Measurements from ENCODE around the gene CARD9.
"Not testable (repeated sequence)": the region's sequence is repeated elsewhere in the genome, so short reads cannot be mapped to it uniquely, and the experiment has no call there.

The CARD9 gene

DNA sequence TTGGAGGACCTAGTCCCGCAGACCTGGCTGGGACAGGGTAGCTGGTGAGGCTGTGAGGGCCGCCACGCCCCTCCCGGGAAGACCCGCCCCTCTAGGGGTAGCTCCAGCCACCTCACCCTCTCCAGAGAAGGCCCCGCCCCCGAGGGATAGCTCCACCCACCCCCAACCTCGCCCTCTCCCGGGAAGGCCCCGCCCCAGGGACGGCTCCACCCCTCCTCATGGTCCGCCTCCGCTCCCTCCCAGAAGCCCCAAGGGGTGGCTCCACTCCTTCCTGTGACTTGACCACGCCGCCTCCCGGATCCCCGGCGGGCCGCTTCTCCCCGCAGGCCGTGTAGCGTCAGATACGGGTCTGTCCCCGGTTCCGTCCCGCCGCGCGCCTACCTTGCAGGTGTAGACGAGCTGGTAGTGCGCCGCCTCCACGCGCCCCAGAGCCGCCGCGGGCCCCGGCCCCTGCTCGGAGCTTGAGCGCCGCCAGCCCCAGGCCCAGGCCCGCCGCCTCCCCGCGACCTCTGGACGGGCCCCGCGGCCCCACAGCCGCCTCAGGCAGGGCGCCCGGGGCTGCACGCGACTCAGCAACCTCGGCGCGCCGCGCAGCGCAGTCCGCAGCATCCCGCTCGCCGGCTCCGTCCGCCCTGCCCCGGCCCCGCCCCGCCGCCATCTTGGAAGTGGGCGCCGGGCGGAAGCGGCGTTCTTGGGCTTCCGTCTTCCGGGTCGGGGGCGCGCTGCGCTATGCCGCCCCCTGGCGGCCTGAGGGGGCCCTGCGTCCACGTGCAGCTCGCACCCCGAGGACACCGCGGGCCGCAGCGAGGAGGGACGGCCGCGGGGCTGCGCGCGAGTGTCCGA, 10.1 kb downstream of the CARD9 start, which contains the start of gene DNLZ:
Gene DNLZ, minus strand, starts transcription at position 639 of the 843 bp plus-strand sequence. Its CDS starts 30 bp downstream, at position 609.
- DNase-seq, result peak; percentile 98

DNA sequence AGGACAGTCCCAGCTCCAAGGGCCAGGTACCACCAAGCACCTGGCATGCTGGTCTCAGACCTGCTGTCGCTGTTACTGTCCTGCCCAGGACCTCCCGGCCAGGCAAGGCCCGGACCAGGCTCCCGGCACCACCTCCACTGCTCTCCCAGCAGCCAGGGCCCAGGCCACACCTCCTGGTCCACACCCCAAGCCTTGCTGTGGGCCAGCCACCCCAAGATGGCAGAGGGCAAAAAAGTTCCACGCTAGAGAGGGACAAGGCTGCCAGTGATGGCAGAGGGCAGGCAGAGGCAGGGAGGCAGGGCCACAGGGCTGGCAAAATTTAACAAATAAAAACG, 11.1 kb downstream of the CARD9 start:
- no peak for DNase-seq

DNA sequence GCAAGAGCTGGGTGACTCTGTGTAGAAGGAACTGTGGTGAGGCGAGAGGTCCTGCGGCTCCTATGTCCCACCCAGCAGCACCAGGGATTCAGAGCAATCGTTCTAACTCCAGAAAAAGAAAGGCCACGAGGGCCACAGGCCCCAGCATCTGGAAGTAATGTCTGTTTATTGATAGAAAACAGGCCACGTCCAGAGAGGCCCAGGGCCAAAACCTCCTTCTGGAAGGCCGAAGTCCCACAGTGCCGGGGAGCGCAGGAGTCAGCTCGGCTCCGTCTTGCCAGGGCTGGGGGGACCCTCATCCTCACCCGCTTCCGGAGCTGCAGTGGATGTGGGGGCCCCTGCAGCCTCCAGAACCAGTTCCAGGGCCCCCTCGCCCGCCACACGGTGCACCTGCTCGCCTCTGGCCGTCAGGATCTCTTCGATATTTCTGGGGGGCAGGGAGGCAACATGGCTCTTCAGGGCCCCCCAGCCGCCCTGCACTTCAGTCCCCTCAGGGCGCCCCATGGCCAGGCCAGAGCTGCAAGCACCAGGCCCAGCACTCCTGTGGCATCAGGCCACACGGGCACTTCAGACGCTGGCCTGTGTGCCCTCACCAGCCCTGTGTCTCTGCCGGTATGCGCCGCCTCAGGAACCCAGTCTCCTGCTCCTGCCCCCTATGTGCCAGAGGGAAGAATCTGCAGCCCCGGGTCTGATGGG, 11.6 kb downstream of the CARD9 start:
- DNase-seq, result no peak

DNA sequence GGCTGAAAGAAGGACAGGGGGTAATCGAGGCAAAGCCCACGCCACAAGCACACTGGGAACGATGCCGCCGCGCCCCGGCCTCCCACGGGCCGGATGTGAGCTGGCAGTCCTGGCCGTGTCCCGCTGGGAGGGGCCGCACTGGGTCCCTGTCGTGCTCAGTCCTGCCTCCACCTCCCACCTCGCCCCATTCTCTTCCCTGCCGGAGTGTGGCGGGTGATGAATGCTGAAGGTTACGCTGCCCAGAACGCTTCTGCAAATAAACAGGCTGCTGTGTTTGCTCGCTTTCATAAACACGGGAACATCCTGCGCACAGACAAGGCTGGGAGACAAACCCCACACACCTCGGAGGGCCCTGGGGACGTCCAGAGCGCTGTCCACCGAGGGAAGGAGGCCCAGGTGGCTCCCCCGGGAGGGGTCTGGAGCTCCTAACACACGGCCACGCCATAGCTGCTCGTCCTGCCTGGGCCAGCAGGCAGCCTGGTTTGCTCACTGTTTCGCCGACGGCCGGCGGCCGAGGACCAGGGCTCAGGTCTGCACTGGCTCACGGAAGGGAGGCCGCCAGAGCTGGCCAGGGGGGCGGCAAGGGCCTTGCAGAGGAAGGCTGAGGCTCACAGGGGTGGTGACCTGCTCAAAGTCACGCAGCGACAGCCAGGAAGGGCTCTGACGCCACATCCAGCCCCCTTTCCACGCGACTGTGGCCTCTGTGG, 12.3 kb downstream of the CARD9 start:
- no peak for DNase-seq

DNA sequence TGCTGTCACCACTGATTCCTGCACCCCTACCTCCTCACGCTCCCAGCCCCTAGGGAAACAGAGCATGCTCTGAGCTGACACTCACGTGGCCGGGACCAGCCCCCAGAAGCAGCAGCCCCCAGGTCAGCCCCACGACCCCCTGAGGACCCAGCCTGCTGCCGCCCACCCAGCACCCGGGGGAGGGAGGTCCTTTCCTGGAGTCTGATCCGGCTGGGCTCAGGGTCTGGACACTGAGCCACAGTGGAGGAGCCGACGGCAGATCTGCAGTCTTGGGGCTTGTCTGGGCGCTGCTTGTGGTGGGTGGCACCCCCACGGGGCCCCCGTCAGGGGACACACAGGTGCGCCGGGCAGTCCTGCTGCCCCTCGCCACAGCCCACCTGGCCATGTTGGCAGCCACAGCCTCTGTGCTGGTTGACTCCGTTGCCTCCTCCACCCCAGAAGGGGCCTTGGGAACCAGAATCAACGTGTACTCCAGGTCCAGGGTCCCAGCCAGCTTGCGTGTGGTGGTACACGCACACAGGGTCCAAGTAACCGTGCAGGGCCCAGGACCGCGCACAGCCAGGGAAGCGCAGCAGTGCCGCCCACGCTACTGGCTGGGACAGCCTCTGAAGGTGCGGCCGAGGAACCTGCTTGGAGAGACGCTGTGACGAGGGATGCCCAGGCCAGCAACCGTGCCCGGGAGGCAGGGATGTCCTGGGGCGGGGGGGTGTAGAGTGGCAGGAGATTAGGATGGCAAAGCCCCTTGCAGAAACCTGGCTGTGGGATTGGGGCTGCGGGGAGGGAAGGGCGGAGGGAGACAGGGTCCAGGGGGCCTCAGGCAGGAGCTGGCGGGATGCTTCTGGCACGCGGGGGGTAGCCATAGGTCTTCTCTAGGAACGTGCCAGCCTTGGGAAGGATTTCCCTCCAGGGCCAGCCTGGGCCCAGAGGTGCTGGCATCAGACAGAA, 13.4 kb downstream of the CARD9 start:
- DNase-seq, result no peak

DNA sequence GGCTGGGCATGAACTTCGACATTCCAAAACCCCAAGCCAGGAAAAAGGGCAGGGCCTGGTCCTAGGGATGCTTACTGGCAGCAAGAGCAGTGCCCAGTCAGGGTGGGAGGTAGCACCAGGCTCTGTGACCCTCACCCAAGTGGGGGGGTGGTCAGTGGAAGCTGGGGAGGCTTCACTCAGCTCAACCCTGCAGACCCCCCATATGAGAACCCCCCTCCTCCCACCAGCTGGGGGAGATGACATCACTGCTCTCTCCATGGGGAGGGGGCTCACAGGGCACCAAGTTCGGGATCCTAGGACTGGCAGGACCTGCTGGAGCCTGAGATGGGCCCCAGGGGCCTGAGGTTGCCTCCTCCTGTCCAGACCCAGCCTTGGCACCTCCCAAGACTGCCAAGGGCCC, 14.6 kb downstream of the CARD9 start:
- DNase-seq, result no peak

DNA sequence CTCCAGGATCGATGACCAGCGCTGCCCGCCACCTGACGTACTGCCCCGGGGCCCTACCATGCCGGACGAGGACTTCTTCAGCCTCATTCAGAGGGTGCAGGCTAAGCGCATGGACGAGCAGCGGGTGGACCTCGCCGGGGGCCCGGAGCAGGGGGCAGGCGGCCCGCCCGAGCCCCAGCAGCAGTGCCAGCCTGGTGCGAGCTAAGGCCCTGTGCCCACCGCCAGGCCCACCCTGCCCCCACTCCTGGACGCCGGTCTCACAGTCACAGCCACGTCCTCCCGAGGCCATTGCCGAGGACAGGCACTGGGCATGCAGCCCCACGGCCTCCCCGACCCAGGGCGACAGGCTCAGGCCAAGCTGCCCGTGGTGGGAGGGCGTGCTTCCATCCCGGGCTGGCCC, 15.5 kb downstream of the CARD9 start:
- no peak for DNase-seq

DNA sequence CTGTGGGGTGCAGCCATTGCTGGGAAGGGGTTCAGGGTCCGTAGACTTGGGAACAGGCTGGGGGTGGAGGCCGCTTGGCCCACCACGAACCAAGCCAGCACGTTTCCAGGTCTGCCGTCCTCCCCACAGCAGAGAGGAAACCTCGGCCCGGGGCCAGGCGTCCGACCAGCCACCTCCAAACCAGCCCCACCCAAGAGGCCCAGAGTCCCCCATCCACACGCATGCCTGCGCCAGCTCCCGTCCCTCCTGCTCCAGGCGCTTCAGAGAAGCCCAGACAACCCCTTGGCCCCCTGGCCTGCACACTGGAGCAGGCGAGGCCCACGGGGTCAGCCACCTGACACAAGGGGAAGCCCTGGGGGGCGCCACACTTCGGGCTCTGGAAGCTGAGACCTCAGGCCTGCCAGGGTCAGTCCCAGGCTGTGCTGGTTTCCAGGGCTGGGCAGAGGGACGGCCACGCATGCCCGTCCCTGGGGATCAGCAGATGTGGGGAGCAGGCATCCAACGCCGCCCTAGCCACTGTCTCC, 16.2 kb downstream of the CARD9 start:
- no peak for DNase-seq

DNA sequence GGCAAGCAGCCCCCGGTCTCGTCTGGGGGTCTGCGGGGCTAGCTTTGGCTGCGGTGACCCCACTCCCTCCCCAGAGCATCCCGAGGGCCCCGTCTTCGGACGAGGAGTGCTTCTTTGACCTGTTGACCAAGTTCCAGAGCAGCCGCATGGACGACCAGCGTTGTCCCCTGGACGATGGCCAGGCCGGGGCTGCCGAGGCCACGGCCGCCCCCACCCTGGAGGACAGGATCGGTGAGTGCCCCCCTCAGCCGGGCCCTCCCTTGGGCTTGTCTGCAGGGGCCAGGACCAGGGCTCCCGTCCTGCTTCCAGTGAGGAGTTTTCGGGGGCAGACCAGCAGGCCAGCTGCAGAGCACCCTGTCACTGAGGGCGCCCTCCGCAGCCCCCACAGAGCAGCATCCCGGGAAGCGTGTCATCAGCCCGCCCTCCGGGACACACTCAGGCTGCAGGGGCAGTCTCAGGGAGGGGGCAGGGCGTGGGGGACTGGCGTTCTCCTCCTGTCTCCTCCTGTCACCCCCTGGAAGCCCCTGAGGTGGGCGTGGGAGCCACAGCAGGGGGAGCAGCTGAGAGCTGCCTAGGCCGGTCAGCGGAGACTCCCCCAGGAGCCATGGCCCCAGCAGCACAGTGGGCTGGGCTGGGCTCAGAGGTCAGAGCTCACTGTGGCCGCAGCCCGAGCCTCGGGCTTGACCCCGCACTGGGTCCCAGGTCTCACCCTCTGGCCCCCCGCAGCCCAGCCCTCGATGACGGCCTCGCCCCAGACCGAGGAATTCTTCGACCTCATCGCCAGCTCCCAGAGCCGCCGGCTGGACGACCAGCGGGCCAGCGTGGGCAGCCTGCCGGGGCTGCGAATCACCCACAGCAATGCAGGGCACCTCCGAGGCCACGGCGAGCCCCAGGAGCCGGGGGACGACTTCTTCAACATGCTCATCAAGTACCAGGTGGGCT, 17.6 kb downstream of the CARD9 start:
- no peak for DNase-seq

DNA sequence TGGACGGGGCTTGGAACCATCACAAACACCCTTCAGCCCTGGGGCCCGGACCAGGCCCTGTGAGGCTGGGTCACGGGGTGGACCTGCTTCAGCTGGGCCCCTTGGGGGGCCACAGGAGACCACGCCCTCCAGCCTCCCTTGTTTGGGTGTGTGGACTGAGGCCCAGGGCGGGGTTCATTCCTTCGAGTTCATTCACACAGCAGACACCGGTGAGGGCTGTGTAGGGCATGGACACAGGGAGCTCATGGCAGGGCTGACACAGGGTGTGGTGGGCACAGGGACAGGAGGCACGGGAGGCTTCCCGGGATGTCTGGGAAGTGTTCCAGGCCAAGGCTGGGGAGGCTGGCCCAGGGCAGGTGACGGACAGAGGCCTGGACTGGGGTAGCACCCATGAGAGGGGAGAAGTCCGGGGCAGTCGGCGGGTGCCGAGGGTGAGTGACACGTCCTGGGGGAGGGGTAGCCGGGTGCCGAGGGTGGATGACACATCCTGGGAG, 18.8 kb downstream of the CARD9 start:
- DNase-seq, result no peak

DNA sequence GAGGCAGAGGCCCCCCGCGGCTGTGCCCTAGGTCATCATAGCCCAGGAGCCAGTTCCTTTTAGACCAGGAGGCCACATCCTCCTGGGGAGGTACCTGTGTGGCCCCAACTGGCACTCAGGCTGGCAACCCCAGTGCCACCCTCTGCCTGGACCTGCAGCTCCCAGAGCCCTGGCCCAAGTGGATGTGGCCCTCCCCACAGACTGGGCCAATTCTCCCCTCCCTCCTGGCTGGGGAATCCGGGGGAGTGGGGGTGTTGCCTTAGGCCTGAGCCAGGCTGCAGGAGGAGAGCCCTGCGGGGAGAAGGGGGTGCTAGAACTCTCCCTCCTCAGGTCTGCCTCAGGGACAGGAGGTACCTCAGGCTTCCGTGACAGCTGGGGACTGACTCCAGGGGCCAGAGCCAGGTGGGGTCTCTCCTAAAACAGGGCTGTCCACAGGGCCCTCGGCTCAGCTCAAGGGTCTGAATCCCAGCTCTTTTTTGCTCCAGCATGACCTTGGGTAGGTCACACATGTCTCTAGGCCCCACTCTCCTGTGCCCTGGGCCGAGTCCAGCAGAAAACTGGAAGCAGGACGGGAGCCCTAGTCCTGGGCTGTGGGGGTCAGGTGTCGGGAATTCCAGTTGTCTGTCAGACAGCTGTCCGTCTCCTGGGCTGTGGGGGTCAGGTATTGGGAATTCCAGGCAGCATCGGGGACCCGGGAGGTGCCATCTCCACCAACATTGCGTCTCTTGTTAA, 19.5 kb downstream of the CARD9 start:
- no peak for DNase-seq

DNA sequence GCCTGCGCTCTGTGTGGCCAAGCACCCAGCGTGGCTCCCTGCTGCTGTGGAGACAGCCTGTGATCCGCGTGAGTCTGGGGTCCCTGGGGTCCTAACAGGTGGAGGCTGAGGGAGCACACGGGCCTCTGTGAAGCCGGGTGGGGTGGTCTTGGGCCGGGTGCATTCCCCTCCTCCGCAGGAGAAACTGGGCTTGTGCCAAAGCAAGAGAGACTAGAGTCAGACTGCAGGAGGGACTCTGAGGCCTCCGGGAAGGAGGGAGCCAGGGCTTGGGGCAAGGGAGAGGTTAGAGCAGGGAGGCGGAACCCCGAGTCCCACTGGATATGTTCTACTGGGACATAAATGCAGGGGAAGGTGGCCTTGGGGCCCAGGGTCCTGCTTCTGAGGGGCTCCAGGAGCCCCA, 20.4 kb downstream of the CARD9 start:
- no peak for DNase-seq

DNA sequence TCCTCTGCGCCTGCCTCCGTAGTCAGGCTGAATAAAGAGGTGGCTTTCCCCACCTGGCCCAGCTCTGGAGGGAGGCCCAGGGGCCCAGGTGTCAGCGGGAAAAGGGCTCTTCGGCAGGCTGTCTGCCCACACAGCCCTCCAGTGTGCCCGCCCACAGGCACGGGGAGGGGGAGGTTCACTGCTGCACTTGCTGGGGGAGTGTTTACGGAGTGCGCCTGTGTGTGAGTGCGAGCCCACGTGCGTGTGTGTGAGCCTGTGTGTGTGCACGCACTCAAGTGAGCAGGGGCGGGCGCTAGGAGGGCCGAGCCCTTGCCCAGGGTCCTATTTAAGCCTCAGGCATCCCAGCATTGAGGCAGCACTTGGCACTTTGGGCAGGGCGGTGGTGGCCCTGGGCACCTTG, 20.8 kb downstream of the CARD9 start:
- DNase-seq, result no peak

DNA sequence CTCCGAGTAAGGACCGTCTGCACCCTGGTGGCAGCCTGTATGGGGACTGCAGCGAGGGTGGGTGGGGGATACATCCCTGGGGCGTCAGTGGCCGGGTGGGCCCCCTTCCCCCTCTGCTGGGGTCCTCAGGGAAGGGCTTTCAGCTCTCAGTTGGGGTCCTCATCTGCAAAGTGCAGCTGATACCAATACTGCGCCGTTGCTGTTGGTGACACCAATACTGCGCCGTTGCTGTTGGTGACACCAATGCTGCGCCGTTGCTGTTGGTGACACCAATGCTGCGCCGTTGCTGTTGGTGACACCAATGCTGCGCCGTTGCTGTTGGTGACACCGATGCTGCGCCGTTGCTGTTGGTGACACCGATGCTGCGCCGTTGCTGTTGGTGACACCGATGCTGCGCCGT, 21.6 kb downstream of the CARD9 start:
- not testable (repeated sequence) for DNase-seq

DNA sequence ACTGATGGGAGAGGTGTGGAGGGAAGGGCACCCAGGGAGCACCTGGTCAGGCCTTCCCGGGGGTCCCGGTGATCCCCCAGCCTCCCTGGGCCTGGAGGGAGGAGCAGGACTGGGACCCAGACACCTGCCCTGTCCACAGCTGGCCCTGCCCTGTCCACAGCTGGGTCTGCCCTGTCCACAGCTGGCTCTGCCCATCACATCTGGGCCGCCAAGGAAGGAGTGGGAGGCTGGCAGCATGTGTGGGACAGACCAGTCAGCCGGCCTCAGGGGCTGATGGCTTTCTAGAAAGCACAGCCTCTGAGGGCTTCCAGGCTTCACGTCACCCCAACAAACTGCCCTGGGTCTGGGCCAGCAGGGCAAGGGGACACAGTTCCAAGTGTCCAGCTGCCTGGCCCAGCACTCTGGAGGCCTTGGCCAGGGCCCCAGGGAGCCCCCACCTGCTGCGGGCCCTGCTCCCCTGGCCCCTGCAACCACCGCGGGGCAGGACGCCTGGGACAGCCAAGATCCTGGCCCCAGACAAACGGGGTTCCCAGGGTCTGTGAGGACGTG, 22.1 kb downstream of the CARD9 start:
- no peak for DNase-seq

DNA sequence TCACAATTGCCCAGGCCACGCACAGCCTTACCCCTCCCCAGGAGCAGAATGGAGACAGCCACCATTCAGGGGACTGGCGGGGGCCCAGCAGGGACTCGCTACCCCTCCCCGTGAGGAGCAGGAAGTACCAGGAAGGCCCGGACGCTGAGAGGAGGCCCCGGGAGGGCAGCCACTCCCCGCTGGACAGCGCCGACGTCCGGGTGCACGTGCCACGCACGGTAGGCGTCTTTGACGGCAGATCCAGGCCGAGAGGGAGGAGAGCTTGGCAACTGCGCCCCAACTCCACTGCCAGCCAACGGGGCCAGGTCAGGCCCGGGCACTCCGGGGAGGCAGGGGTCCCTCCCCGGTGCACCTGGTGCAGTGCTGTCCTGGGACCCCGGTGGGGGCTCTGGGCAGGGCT, 23.9 kb downstream of the CARD9 start:
- no peak for DNase-seq

DNA sequence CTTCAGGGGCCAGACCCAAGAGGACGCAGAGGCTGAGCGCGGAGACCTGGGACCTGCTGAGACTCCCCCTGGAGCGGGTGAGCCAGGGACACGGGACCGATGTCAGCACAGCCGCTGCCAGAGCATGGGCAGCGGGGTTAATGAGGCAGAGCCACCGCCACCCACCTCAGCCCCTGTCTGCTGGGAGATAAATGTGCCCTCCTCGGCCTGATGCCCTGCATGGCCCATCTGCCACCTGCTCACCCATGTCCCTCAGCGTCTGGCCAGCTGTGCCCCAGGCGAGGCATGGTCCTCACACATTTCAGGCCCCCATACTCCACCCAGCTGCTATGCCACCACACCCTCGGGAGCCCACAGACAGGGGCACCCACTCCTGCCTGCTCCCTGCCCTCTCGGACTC, 24.8 kb downstream of the CARD9 start:
- no peak for DNase-seq

DNA sequence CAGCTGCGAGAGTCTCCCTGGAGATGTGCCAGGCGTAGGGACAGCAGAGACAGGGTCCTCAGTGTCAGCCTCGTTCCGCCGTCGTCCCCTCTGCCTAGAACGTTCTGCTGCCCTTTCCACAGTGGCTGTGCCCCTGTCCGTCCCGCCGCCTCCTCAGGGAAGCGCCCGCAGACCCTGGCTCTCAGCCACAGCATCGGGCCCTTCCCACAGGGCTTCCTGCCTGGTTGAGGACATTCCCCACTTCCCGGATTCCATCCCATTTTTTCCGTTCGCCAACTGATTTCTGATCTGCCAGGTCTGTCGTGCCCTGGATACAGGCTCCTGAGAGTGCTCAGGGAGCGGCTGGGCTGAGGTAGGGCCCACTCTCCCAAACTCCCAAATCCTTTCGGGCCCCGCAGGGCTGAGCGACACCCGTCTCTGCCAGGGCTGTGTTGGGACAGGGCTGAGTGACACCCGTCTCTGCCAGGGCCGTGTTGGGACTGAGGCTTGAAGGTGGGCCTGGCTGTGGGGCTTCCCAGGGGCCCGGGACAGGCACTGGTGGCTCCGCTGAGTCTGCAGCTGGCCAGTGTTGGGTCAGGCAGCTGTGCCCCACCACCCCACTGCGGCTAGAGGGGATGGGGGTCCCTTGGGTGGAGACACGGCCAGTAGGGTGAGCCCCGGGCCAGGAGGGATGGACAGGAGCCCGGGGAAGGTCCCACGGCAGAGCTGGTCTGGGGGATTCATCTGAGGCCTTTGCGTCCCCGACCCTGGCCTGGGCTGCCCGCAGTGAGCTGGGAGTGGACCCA, 25.8 kb downstream of the CARD9 start:
- no peak for DNase-seq

DNA sequence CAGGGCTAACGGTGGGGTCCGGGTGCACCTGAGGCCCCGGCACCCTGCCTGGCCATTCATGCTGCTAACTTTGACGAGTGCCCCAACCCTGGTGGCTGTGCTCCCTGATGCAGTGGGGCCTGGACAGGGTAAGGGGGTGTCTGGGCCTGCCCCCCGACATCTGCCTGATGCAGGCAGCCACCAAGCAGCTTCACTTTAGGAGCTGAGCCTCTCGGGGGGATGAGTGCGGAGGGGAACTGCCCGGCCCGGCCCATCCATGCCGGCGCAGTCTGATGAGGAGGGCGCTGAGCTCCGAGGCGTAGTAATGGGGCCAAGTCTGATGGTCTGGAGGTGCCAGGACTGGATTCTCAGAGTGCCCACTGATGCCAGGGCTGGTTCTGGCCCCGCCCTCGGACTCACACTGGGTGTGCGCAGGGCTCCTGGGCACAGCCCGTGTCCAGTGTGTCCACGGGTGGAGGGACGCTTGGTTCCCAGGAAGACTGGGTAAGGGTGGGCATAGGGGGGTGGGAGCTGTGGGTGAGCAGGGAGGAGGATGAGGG, 26.5 kb downstream of the CARD9 start:
- no peak for DNase-seq
